SU-DHL-6 (cell line): ENCODE measurements around the gene SCARF1.

Source experiments
- H2AFZ ChIP-seq: fragments of 200-600 bp; sonication (generic); 2 replicates; pipeline ENCODE4 v1.6.1; 2014; ENCODE audit warnings: low read depth, mild to moderate bottlenecking, moderate library complexity, mixed read lengths, antibody characterized with exemption, low read length; ENCODE audit not compliant: severe bottlenecking
- H3F3A ChIP-seq: fragments of 200-600 bp; shearing (Covaris generic); 2 replicates; pipeline ENCODE4 v1.6.0; 2016; ENCODE audit warnings: antibody characterized with exemption, mild to moderate bottlenecking; ENCODE audit not compliant: insufficient read depth
- H3K27ac ChIP-seq: fragments of 200-600 bp; sonication (generic); 2 replicates; pipeline ENCODE4 v1.5.1; 2016; ENCODE audit warnings: low read depth, mild to moderate bottlenecking, low read length, moderate library complexity, mixed read lengths
- H3K27me3 ChIP-seq: fragments of 200-600 bp; sonication (generic), shearing (Covaris generic); 2 replicates; pipeline ENCODE4 v1.6.0; 2014; ENCODE audit warnings: mild to moderate bottlenecking, low read length
- H3K36me3 ChIP-seq: fragments of 200-600 bp; sonication (generic); 2 replicates; pipeline ENCODE4 v1.6.1; 2014; ENCODE audit warnings: mild to moderate bottlenecking, low read length, mixed read lengths
- H3K4me2 ChIP-seq: fragments of 300-600, 200-600 bp; shearing (Covaris generic), sonication (generic); 2 replicates; pipeline ENCODE4 v1.6.0; 2014; ENCODE audit warnings: low read length, low read depth, mild to moderate bottlenecking; ENCODE audit not compliant: poor library complexity, severe bottlenecking
- H3K4me3 ChIP-seq: fragments of 200-600 bp; sonication (generic); 2 replicates; pipeline ENCODE4 v1.5.1; 2014; ENCODE audit warnings: antibody characterized with exemption, low read length, mild to moderate bottlenecking, mixed read lengths; ENCODE audit not compliant: insufficient read depth, poor library complexity, severe bottlenecking
- H3K79me2 ChIP-seq: fragments of 200-600 bp; sonication (generic); 2 replicates; pipeline ENCODE4 v1.6.1; 2014; ENCODE audit warnings: mild to moderate bottlenecking, low read length, moderate library complexity; ENCODE audit not compliant: insufficient read depth
- H3K9ac ChIP-seq: fragments of 200-600 bp; sonication (generic); 2 replicates; pipeline ENCODE4 v1.7.0; 2014; ENCODE audit warnings: mild to moderate bottlenecking, low read length
- H3K9me2 ChIP-seq: fragments of 200-600 bp; sonication (generic); replicated peaks from 2 replicates; pipeline ENCODE4 v1.6.1; 2014; ENCODE audit warnings: low read length; ENCODE audit not compliant: insufficient read depth
- H3K9me3 ChIP-seq: fragments of 200-600 bp; sonication (generic); 2 replicates; pipeline ENCODE4 v1.6.1; 2014; ENCODE audit warnings: low read length, mixed read lengths; ENCODE audit not compliant: insufficient read depth
- H4K20me1 ChIP-seq: fragments of 200-600 bp; sonication (generic); 2 replicates; pipeline ENCODE4 v1.6.1; 2014; ENCODE audit warnings: low read depth, mild to moderate bottlenecking, antibody characterized with exemption, low read length, moderate library complexity, mixed read lengths
- EZH2phosphoT487 ChIP-seq: fragments of 200-600 bp; sonication (generic), shearing (Covaris generic); conservative IDR thresholded peaks from 2 replicates; pipeline ENCODE4 v1.6.1; 2018; ENCODE audit warnings: mild to moderate bottlenecking, antibody characterized with exemption, low read length, moderate library complexity, mixed read lengths
- TF ChIP-seq, protein P1 (sequence below): fragments of 200-600 bp; sonication (generic); IDR thresholded peaks from one replicate; pipeline ENCODE4 v1.5.1; 2017; ENCODE audit warnings: antibody characterized with exemption, mild to moderate bottlenecking, low read length, moderate library complexity; ENCODE audit not compliant: insufficient read depth, poor library complexity, severe bottlenecking

Gene SCARF1

DNA sequence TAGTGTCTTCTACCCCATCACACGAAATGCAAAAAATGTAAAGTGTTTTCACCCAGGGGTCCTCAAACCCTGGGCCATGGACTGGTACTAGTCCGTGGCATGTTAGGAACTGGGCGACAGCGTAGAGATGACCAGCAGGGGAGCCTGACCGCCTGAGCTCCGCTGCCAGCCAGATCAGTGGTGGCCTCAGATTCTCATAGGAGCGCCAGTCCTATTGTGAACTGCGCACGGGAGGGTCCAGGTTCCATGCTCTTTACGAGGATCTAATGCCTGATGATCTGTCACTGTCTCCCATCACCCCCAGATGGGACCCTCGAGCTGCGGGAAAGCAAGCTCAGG, 4.5 kb downstream of the SCARF1 start:
- no peaks in the 10 kb centered on the region for H3K79me2 ChIP-seq
- H3K4me2 ChIP-seq = no peak overlapping the region
- H3K9me3 ChIP-seq = no peaks in the 10 kb centered on the region
- H3K4me3 ChIP-seq = no peak overlapping the region
- no peaks in the 10 kb centered on the region for H3F3A ChIP-seq
- no peak overlapping the region for H2AFZ ChIP-seq
- no peak overlapping the region for H3K9ac ChIP-seq
- H4K20me1 ChIP-seq = no peaks in the 10 kb centered on the region
- H3K27ac ChIP-seq = no peak overlapping the region
- no peaks in the 10 kb centered on the region for H3K36me3 ChIP-seq
- H3K27me3 ChIP-seq = no peaks in the 10 kb centered on the region
- H3K9me2 ChIP-seq = no peaks in the 10 kb centered on the region
- TF ChIP-seq, protein P1, sequence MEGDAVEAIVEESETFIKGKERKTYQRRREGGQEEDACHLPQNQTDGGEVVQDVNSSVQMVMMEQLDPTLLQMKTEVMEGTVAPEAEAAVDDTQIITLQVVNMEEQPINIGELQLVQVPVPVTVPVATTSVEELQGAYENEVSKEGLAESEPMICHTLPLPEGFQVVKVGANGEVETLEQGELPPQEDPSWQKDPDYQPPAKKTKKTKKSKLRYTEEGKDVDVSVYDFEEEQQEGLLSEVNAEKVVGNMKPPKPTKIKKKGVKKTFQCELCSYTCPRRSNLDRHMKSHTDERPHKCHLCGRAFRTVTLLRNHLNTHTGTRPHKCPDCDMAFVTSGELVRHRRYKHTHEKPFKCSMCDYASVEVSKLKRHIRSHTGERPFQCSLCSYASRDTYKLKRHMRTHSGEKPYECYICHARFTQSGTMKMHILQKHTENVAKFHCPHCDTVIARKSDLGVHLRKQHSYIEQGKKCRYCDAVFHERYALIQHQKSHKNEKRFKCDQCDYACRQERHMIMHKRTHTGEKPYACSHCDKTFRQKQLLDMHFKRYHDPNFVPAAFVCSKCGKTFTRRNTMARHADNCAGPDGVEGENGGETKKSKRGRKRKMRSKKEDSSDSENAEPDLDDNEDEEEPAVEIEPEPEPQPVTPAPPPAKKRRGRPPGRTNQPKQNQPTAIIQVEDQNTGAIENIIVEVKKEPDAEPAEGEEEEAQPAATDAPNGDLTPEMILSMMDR = no peak
- TF ChIP-seq EZH2phosphoT487 = no peak

- no peaks in the 10 kb centered on the region for H4K20me1 ChIP-seq
- no peaks in the 10 kb centered on the region for H3K9me2 ChIP-seq
- no peaks in the 10 kb centered on the region for H3K36me3 ChIP-seq
- no peak overlapping the region for H3K4me3 ChIP-seq
- H3K27me3 ChIP-seq = no peaks in the 10 kb centered on the region
- no peak overlapping the region for H3K4me2 ChIP-seq
- no peaks in the 10 kb centered on the region for H3K9me3 ChIP-seq
- H3K27ac ChIP-seq = no peak overlapping the region
- no peaks in the 10 kb centered on the region for H3K79me2 ChIP-seq
- H3K9ac ChIP-seq = no peak overlapping the region
- no peaks in the 10 kb centered on the region for H3F3A ChIP-seq
- no peak overlapping the region for H2AFZ ChIP-seq
- TF ChIP-seq, protein P1 = no peak
- no peak for TF ChIP-seq EZH2phosphoT487
Measured at GRCh38 chr17:1640329-1641064, 5.0 kb downstream of the SCARF1 start.

DNA sequence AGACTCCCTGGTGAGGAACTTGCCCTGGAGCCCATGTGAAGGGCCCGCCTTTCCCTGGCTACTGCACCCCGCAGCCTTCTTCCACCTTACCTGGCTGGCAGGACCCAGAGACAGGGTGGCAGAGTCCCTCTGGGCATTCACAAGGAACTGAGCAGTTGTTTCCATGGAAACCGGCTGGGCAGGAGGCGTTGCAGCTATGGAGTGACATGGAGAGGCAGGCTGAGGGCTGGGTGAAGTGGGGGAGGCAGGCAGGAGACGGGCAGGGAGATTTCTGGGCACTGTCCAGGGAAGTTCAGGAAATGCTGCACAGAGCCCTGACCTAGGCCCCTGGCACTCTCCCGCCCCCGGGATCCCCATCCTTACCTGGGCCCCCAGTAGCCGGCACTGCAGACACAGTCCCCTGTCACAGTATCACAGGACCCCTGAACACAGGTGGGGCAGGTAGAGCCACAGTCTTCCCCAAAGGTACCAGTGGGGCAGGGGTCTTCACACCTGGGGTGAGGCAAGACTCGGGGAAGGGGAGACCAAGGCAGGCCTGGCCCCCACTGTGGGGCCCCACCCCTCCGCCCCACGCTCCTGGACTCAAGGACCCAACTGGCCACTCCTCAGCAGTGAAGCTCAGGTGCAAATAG, 5.9 kb downstream of the SCARF1 start:
- H3K9me2 ChIP-seq = no peaks in the 10 kb centered on the region
- no peak overlapping the region for H3K27ac ChIP-seq
- no peaks in the 10 kb centered on the region for H4K20me1 ChIP-seq
- no peaks in the 10 kb centered on the region for H3F3A ChIP-seq
- TF ChIP-seq, protein P1 = no peak
- no peak for TF ChIP-seq EZH2phosphoT487
- H3K27me3 ChIP-seq = no peaks in the 10 kb centered on the region
- H3K9ac ChIP-seq = no peak overlapping the region
- H3K79me2 ChIP-seq = no peaks in the 10 kb centered on the region
- H3K36me3 ChIP-seq = no peaks in the 10 kb centered on the region
- H3K4me2 ChIP-seq = no peak overlapping the region
- no peaks in the 10 kb centered on the region for H3K9me3 ChIP-seq
- H2AFZ ChIP-seq = no peak overlapping the region
- H3K4me3 ChIP-seq = no peak overlapping the region
